HS-5 (cell line): ENCODE data around the gene UBE3B.

ENCODE experiments used
- DNase-seq: peaks from one replicate; pipeline ENCODE4 v3.0.0-alpha.2; 2012; ENCODE audit warnings: low read depth

Gene UBE3B

GRCh38 chr12:109475993-109476806 lies 1.2 kb upstream of the UBE3B start:
- no peak for DNase-seq

GRCh38 chr12:109476807-109477184 lies 638 bp upstream of the UBE3B start:
- DNase-seq = no peak

- DNase-seq = no peak
Observed at GRCh38 chr12:109477963-109478315, 505 bp downstream of the UBE3B start.

- DNase-seq = no peak
Observed at GRCh38 chr12:109479761-109480160, 2.3 kb downstream of the UBE3B start.

- DNase-seq = no peak
Observed at GRCh38 chr12:109480356-109480755, 2.9 kb downstream of the UBE3B start.

GRCh38 chr12:109481863-109482262 lies 4.4 kb downstream of the UBE3B start:
- DNase-seq = no peak

- no peak for DNase-seq
Observed at GRCh38 chr12:109482491-109482890, 5.1 kb downstream of the UBE3B start.

- no peak for DNase-seq
Observed at GRCh38 chr12:109482894-109483293, 5.5 kb downstream of the UBE3B start.

GRCh38 chr12:109483346-109483745 lies 5.9 kb downstream of the UBE3B start:
- no peak for DNase-seq

- DNase-seq = no peak
Observed at GRCh38 chr12:109485201-109485600, 7.8 kb downstream of the UBE3B start.

- DNase-seq = no peak
Observed at GRCh38 chr12:109487181-109488050, 10.0 kb downstream of the UBE3B start.

- DNase-seq = no peak
Observed at GRCh38 chr12:109488051-109488665, 10.7 kb downstream of the UBE3B start.

- no peak for DNase-seq
Observed at GRCh38 chr12:109489016-109489954, 11.9 kb downstream of the UBE3B start.

GRCh38 chr12:109489955-109490565 lies 12.6 kb downstream of the UBE3B start:
- no peak for DNase-seq

GRCh38 chr12:109491671-109492070 lies 14.2 kb downstream of the UBE3B start:
- DNase-seq = no peak

- DNase-seq = no peak
Observed at GRCh38 chr12:109492371-109492770, 14.9 kb downstream of the UBE3B start.

GRCh38 chr12:109493090-109493489 lies 15.7 kb downstream of the UBE3B start:
- DNase-seq = no peak

- DNase-seq = no peak
Observed at GRCh38 chr12:109493938-109494337, 16.5 kb downstream of the UBE3B start.

GRCh38 chr12:109494348-109494881 lies 17.0 kb downstream of the UBE3B start:
- DNase-seq = no peak

- no peak for DNase-seq
Observed at GRCh38 chr12:109495012-109495411, 17.6 kb downstream of the UBE3B start.

- no peak for DNase-seq
Observed at GRCh38 chr12:109496306-109496705, 18.9 kb downstream of the UBE3B start.
